Fibroblast of pulmonary artery (primary cell): ENCODE measurements around the gene ZNF341.

Experiments
- DNase-seq: peaks from one replicate; pipeline ENCODE4 v3.0.0-alpha.2; 2010; ENCODE audit warnings: low read depth
- H3K4me3 ChIP-seq: replicated peaks from 2 replicates; pipeline ENCODE4 v1.5.1; 2011; ENCODE audit warnings: low read depth, mild to moderate bottlenecking, control low read depth, low read length, moderate library complexity
- TF ChIP-seq, protein P1 (sequence below): IDR thresholded peaks from 2 replicates; pipeline ENCODE4 v1.5.1; 2011; ENCODE audit warnings: mild to moderate bottlenecking, control low read depth, low read length, inconsistent platforms; ENCODE audit errors: missing control alignments

Gene ZNF341

DNA sequence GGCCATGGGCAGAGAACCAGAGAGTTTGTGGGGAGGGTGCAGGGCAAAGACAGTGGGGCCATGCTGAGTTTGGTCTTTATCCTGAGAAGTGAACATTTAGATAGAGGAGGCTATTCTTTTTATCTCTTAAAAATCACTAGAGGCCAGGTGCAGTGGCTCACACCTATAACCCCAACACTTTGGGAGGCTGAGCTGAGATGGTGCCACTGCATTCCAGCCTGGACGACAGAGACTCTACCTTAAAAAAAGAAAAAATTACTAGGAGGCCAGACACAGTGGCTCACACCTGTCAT, 20.4 kb upstream of the ZNF341 start:
- no peak overlapping the region for H3K4me3 ChIP-seq

DNA sequence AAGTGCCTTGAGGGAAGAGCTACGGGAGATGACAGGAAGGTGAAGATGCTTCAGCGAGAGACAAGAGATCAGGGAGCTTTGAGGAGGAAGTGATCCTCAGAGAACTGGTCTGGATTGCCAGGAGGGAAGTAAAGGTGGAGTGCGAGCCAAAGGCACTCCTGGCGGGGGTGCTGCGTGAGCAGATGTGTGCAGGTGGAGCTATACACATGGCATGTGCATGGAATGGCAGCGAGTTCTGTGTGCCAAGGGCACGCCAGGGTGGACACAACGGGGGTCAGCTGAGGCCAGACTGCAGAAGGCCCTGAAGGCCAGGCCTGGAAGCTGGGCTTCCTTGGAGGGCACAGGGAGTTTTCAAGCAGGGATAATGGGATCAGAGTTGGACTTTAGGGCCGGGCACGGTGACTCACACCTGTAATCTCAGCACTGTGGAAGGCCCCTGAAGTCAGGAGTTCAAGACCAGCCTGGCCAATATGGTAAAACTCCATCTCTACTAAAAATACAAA, 17.9 kb upstream of the ZNF341 start:
- no peak overlapping the region for H3K4me3 ChIP-seq
- DNase-seq, result no peak
- TF ChIP-seq, protein P1, sequence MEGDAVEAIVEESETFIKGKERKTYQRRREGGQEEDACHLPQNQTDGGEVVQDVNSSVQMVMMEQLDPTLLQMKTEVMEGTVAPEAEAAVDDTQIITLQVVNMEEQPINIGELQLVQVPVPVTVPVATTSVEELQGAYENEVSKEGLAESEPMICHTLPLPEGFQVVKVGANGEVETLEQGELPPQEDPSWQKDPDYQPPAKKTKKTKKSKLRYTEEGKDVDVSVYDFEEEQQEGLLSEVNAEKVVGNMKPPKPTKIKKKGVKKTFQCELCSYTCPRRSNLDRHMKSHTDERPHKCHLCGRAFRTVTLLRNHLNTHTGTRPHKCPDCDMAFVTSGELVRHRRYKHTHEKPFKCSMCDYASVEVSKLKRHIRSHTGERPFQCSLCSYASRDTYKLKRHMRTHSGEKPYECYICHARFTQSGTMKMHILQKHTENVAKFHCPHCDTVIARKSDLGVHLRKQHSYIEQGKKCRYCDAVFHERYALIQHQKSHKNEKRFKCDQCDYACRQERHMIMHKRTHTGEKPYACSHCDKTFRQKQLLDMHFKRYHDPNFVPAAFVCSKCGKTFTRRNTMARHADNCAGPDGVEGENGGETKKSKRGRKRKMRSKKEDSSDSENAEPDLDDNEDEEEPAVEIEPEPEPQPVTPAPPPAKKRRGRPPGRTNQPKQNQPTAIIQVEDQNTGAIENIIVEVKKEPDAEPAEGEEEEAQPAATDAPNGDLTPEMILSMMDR, result no peak

More for the DNA sequence above, 20.4 kb upstream of the ZNF341 start:
- DNase-seq, result no peak
- TF ChIP-seq, protein P1, result no peak

GRCh38 chr20:33716498-33716897, 15.3 kb upstream of the ZNF341 start:
- no peak overlapping the region for H3K4me3 ChIP-seq
- no peak for DNase-seq
- TF ChIP-seq, protein P1, result no peak

DNA sequence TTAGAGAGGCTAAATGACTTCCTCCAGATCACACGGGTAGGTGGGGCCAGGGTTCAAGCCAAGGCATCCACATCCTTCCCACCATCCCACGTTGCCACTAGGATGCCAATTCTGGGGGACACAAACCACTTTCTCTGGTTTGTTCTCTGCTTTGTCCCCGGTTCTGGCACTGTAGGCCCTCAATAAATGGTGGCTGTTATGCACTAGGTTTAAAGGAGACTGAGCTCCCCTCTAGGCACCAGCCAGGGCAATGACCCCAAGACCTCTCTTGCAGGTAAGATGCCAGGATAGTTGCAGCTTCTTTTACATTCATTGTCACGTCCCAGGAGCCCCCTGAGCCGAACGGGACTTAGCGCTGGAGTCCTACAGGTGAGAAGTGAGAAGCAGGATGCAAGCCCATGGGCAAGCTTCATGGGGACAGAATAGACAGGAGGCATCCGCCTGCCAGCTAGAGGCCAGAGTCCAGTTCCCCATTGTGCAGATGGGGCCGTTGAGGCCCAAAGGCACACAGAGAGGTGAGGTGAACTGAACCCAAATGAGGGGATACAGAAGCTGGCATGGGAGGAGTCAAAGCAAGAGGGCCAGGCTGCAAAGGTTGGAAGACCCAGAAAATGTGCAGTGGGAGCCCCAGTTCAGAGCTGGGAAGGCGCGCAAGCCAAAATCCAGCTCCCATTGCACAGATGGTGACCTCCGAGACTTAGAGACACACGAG, 12.4 kb upstream of the ZNF341 start:
- DNase-seq, result no peak
- peak overlapping the region; percentile 76 for H3K4me3 ChIP-seq
- TF ChIP-seq, protein P1, result no peak

GRCh38 chr20:33719989-33720709, 11.6 kb upstream of the ZNF341 start, which contains the start of gene PXMP4:
Gene PXMP4 (minus strand): TSS chr20:33720310. CDS start chr20:33720207, 103 bp downstream.
- TF ChIP-seq, protein P1, result no peak
- DNase-seq, result peak; percentile 99
- peak within 1 kb of the TSS; percentile 76 for H3K4me3 ChIP-seq

DNA sequence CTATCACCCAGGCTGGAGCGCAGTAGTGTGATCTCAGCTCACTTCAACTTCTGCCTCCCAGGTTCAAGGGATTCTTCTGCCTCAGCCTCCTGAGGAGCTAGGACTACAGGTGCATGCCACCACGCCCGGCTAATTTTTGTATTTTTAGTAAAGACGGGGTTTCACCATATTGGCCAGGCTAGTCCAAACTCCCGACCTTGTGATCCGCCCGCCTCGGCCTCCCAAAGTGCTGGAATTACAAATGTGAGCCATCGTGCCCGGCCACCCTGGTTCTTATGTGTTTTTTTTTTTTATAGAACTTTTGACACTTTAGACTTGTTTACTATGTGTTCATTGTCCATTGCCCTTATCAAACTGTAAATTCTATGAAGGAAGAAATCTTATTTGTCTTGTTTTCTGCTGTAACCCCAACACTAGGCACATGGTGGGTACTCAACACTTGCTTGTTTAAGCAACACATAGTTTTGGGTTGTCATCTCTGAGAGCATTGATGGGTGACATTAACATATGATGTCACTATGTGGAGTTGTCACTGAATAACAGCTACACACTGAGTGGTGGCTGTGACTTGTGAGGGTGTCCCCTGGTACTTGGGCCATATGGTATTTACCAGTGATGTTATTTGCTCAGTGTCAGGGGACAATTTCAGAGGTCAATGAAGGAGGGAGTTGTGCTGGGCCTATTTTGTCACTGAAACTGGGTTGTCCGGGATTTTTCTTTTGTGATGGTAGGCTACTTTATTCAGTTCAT, 10.2 kb upstream of the ZNF341 start:
- TF ChIP-seq, protein P1, result no peak
- no peak for DNase-seq
- H3K4me3 ChIP-seq, result no peak overlapping the region
